ENCODE results near the gene ELF5. TPM values are rescaled to one million over a fixed set of nuclear protein-coding genes. Genes with fewer than 3 reads are reported as not detected.

ELF5 gene
- total and polyA plus RNA-seq, 10 of the 15 experiments (the other 5 are each of a cell fraction or from before 2014, with no cell fraction given), result not detected

DNA sequence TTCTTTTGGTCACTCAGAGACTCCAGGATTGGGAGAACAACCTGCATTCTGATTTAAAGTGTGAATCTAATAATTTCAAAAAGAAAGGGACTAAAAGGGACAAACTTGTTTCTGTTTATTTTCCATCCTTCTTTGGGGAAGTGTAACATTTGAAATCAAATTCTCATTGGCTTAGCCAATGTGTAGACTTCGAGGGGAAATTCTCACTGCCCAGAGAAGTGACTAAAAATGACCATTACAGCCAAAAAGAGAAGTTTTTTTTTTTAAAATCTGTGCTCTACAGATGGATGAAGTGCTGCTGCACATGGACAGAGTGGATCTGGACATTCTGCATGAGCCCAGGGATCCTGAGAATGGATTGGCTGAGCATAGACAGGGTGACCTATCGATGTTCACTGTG lies 49.4 kb upstream of the ELF5 start (continued):
- TF ChIP-seq RAD21 (IDR thresholded peaks at IDR 0.05; ENCODE audit: insufficient read depth, low read depth, low read length) (no peak), BRCA1 (IDR thresholded peaks at IDR 0.05; ENCODE audit: low read depth, low read length) (no peak), JUNB (IDR thresholded peaks at IDR 0.05) (no peak), KDM1A (IDR thresholded peaks at IDR 0.05; ENCODE audit: borderline replicate concordance) (no peak), NFIC (IDR thresholded peaks at IDR 0.05; ENCODE audit: low read depth, low read length) (no peak)
- TF ChIP-seq, protein P1, sequence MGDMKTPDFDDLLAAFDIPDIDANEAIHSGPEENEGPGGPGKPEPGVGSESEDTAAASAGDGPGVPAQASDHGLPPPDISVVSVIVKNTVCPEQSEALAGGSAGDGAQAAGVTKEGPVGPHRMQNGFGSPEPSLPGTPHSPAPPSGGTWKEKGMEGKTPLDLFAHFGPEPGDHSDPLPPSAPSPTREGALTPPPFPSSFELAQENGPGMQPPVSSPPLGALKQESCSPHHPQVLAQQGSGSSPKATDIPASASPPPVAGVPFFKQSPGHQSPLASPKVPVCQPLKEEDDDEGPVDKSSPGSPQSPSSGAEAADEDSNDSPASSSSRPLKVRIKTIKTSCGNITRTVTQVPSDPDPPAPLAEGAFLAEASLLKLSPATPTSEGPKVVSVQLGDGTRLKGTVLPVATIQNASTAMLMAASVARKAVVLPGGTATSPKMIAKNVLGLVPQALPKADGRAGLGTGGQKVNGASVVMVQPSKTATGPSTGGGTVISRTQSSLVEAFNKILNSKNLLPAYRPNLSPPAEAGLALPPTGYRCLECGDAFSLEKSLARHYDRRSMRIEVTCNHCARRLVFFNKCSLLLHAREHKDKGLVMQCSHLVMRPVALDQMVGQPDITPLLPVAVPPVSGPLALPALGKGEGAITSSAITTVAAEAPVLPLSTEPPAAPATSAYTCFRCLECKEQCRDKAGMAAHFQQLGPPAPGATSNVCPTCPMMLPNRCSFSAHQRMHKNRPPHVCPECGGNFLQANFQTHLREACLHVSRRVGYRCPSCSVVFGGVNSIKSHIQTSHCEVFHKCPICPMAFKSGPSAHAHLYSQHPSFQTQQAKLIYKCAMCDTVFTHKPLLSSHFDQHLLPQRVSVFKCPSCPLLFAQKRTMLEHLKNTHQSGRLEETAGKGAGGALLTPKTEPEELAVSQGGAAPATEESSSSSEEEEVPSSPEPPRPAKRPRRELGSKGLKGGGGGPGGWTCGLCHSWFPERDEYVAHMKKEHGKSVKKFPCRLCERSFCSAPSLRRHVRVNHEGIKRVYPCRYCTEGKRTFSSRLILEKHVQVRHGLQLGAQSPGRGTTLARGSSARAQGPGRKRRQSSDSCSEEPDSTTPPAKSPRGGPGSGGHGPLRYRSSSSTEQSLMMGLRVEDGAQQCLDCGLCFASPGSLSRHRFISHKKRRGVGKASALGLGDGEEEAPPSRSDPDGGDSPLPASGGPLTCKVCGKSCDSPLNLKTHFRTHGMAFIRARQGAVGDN (IDR thresholded peaks at IDR 0.05), result no peak

DNA sequence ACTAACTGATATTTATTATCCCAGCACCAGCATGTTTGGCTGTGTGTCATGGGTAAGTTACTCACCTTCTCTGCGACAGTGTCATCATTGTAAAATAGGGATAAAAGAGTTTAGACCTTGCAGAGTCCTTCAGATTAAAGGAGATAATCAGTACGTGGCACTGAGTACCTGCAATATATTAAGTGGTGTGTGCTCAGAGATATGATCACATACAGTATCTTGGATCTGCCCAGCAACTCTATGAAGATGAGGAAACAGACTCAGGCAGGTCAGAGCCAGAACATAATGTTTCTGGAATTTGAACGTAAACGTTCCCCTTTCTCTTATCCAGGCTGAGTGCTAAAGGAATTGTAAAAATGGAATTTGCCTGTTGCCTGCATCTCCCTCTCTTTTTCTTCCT lies 46.9 kb upstream of the ELF5 start:
- no peaks in the 10 kb centered on the region for H3K36me3 ChIP-seq (ENCODE audit: control insufficient read depth in 2 of 2, insufficient read depth in 2 of 2, low read length in 1 of 2)
- no peak overlapping the region for H3K4me2 ChIP-seq (ENCODE audit: control insufficient read depth, insufficient read depth)
- H2AFZ ChIP-seq (ENCODE audit: control insufficient read depth, low read depth, low read length), result no peak overlapping the region
- H3K4me1 ChIP-seq (ENCODE audit: control insufficient read depth, insufficient read depth, low read length), result no peaks in the 10 kb centered on the region
- H3K79me2 ChIP-seq (ENCODE audit: control insufficient read depth, insufficient read depth, low read length), result no peaks in the 10 kb centered on the region
- SMC1A ChIA-PET (ENCODE audit: uncharacterized antibody, unreplicated experiment), result no interaction called here
- ATAC-seq (no peak), DNase-seq (ENCODE audit: low read depth, low spot score) (no peak), FAIRE-seq (no peak)
- no peaks in the 10 kb centered on the region for H3K9me3 ChIP-seq (replicated peaks; ENCODE audit: control insufficient read depth, insufficient read depth, low read length)
- no peak overlapping the region for H3K4me3 ChIP-seq
- H3K27me3 ChIP-seq (replicated peaks in 1 of 2; ENCODE audit: control insufficient read depth in 2 of 2, insufficient read depth in 2 of 2, low read length in 1 of 2), result no peaks in the 10 kb centered on the region; a peak in 1 of 4 replicates
- CTCF ChIA-PET, result interaction anchor here (1.7 kb wide), 1 partner anchor 25 kb away, joined by 4 read pairs; no protein-coding TSS in a partner anchor
- WGBS (ENCODE audit: insufficient coverage, insufficient replicate concordance, low lambda C conversion rate, missing lambda C conversion rate), result 31% methylated on average over 4 of the region's 4 CpGs
- in situ Hi-C loops (cut with MboI) (no loop called here), intact Hi-C loops (cut with micrococcal nuclease; ENCODE audit: unreplicated experiment) (no loop called here)
- no peaks in the 10 kb centered on the region for H4K20me1 ChIP-seq (ENCODE audit: control insufficient read depth, insufficient read depth)
- RAD21 ChIA-PET (ENCODE audit: unreplicated experiment), result no interaction called here
- POLR2A ChIA-PET, result no interaction called here
- H3K27ac ChIP-seq (ENCODE audit: control insufficient read depth, insufficient read depth), result no peak overlapping the region
- no TSS peak for BruUV-seq (replicated peaks)
- no peak overlapping the region for H3K9ac ChIP-seq (ENCODE audit: control insufficient read depth, insufficient read depth, low read length)
- TF ChIP-seq RUNX3 (IDR thresholded peaks at IDR 0.05; ENCODE audit: low read length) (no peak), NR2C2 (IDR thresholded peaks at IDR 0.05; ENCODE audit: borderline replicate concordance, control insufficient read depth, insufficient read length, low read depth) (no peak), STAT1 (conservative IDR thresholded peaks at IDR 0.05) (no peak), BACH1 (IDR thresholded peaks at IDR 0.05; ENCODE audit: borderline replicate concordance) (no peak), POLR2A (IDR thresholded peaks at IDR 0.05; ENCODE audit: low read depth, low read length) (no peak)
- TF ChIP-seq, protein P2, sequence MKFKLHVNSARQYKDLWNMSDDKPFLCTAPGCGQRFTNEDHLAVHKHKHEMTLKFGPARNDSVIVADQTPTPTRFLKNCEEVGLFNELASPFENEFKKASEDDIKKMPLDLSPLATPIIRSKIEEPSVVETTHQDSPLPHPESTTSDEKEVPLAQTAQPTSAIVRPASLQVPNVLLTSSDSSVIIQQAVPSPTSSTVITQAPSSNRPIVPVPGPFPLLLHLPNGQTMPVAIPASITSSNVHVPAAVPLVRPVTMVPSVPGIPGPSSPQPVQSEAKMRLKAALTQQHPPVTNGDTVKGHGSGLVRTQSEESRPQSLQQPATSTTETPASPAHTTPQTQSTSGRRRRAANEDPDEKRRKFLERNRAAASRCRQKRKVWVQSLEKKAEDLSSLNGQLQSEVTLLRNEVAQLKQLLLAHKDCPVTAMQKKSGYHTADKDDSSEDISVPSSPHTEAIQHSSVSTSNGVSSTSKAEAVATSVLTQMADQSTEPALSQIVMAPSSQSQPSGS (IDR thresholded peaks at IDR 0.05; ENCODE audit: low read length), result no peak
- TF ChIP-seq, protein P3, sequence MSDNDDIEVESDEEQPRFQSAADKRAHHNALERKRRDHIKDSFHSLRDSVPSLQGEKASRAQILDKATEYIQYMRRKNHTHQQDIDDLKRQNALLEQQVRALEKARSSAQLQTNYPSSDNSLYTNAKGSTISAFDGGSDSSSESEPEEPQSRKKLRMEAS (IDR thresholded peaks at IDR 0.05; ENCODE audit: low read depth, low read length), result no peak
- TF ChIP-seq, protein P4, sequence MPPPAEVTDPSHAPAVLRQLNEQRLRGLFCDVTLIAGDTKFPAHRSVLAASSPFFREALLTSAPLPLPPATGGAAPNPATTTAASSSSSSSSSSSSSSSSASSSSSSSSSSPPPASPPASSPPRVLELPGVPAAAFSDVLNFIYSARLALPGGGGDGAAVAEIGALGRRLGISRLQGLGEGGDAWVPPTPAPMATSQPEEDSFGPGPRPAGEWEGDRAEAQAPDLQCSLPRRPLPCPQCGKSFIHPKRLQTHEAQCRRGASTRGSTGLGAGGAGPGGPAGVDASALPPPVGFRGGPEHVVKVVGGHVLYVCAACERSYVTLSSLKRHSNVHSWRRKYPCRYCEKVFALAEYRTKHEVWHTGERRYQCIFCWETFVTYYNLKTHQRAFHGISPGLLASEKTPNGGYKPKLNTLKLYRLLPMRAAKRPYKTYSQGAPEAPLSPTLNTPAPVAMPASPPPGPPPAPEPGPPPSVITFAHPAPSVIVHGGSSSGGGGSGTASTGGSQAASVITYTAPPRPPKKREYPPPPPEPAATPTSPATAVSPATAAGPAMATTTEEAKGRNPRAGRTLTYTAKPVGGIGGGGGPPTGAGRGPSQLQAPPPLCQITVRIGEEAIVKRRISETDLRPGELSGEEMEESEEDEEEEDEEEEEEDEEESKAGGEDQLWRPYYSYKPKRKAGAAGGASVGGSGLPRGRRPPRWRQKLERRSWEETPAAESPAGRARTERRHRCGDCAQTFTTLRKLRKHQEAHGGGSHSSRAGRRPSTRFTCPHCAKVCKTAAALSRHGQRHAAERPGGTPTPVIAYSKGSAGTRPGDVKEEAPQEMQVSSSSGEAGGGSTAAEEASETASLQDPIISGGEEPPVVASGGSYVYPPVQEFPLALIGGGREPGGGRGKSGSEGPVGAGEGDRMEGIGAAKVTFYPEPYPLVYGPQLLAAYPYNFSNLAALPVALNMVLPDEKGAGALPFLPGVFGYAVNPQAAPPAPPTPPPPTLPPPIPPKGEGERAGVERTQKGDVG (CRISPR knock-in tag; IDR thresholded peaks at IDR 0.05), result no peak
